ENCODE data around the gene STAC3. TPM values are rescaled to one million over a fixed set of nuclear protein-coding genes. Genes with fewer than 3 reads are reported as not detected.
"Not testable (repeated sequence)": the region's sequence is repeated elsewhere in the genome, so short reads cannot be mapped to it uniquely, and the experiment has no call there.

The STAC3 gene
- total RNA-seq (ENCODE audit: low replicate concordance): 1.1 and 5.1 TPM in 2 replicates

DNA sequence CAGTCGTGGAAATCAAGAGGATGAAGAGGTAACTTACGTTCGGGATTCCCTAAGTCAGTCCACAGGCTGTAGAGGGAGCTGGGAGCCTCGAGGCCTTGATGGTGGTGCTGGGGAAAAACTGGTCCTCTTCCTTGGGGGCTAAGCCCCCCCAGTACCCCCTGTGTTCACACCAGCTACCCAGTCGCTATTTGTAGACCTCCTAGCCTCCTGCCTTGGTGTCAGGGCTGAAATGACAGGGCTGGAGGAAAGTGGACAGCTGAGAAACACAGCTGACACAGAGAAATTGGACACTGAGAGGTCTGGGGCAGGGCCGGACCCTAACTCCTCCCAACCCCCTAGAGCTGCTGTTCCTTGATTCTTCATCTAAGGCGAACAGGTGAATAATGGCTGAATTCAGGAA lies at the start of gene STAC3:
Gene STAC3 (minus strand): TSS at position 232 of the 400 bp plus-strand sequence. CDS start 1,551 bp downstream, outside the sequence.
- Histone ChIP-seq H3K4me2 (no peak within 1 kb of the TSS), H3K9ac (no peak within 1 kb of the TSS), H3K4me1 (peaks cover 5% of the 10 kb centered on the region), H3K27me3 (no peaks in the 10 kb centered on the region), H4K20me1 (ENCODE audit: low read depth) (no peaks in the 10 kb centered on the region), H3K27ac (no peak within 1 kb of the TSS), H3K9me3 (ENCODE audit: low read depth) (no peaks in the 10 kb centered on the region), H3K79me2 (ENCODE audit: low read depth) (no peaks in the 10 kb centered on the region), H3F3A (ENCODE audit: low read depth) (peaks cover 7% of the 10 kb centered on the region), H2AFZ (replicated peaks) (no peak within 1 kb of the TSS), H3K4me3 (no peak within 1 kb of the TSS), H3K36me3 (no peaks in the 10 kb centered on the region)
- no peak within 1 kb of the TSS for H3K4me3 Mint-ChIP-seq
- H3K9me3 Mint-ChIP-seq: peaks cover 2% of the 10 kb centered on the region
- no peak for DNase-seq (ENCODE audit: low spot score)
- no peak within 1 kb of the TSS for H3K27ac Mint-ChIP-seq
- H3K4me1 Mint-ChIP-seq: peaks cover 3% of the 10 kb centered on the region
- peaks cover 10% of the 10 kb centered on the region for H3K36me3 Mint-ChIP-seq
- TF ChIP-seq EZH2phosphoT487 (IDR thresholded peaks at IDR 0.05) (no peak), EZH2 (IDR thresholded peaks at IDR 0.05) (no peak)
- TF ChIP-seq, protein P1, sequence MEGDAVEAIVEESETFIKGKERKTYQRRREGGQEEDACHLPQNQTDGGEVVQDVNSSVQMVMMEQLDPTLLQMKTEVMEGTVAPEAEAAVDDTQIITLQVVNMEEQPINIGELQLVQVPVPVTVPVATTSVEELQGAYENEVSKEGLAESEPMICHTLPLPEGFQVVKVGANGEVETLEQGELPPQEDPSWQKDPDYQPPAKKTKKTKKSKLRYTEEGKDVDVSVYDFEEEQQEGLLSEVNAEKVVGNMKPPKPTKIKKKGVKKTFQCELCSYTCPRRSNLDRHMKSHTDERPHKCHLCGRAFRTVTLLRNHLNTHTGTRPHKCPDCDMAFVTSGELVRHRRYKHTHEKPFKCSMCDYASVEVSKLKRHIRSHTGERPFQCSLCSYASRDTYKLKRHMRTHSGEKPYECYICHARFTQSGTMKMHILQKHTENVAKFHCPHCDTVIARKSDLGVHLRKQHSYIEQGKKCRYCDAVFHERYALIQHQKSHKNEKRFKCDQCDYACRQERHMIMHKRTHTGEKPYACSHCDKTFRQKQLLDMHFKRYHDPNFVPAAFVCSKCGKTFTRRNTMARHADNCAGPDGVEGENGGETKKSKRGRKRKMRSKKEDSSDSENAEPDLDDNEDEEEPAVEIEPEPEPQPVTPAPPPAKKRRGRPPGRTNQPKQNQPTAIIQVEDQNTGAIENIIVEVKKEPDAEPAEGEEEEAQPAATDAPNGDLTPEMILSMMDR (IDR thresholded peaks at IDR 0.05): no peak
- peaks cover 4% of the 10 kb centered on the region for H3K27me3 Mint-ChIP-seq (ENCODE audit: insufficient read depth, low read depth)

- Mint-ChIP-seq H3K4me1 (no peaks in the 10 kb centered on the region), H3K4me3 (no peak overlapping the region), H3K27ac (no peak overlapping the region), H3K36me3 (peaks cover 22% of the 10 kb centered on the region), H3K9me3 (no peaks in the 10 kb centered on the region), H3K27me3 (ENCODE audit: insufficient read depth, low read depth) (peaks cover 2% of the 10 kb centered on the region)
- H4K20me1 ChIP-seq (ENCODE audit: low read depth): no peaks in the 10 kb centered on the region
- H2AFZ ChIP-seq (replicated peaks): no peak overlapping the region
- no peak for DNase-seq (ENCODE audit: low spot score)
- H3K27ac ChIP-seq: peak overlapping the region; percentile 9
- TF ChIP-seq, protein P1 (IDR thresholded peaks at IDR 0.05): no peak
- TF ChIP-seq EZH2 (IDR thresholded peaks at IDR 0.05) (no peak), EZH2phosphoT487 (IDR thresholded peaks at IDR 0.05) (no peak)
- no peaks in the 10 kb centered on the region for H3K27me3 ChIP-seq
- H3K4me2 ChIP-seq: no peak overlapping the region
- H3K9ac ChIP-seq: no peak overlapping the region
- H3K4me3 ChIP-seq: no peak overlapping the region
- H3K79me2 ChIP-seq (ENCODE audit: low read depth): no peaks in the 10 kb centered on the region
- no peaks in the 10 kb centered on the region for H3K9me3 ChIP-seq (ENCODE audit: low read depth)
- H3K4me1 ChIP-seq: peaks cover 5% of the 10 kb centered on the region
- H3K36me3 ChIP-seq: no peaks in the 10 kb centered on the region
- H3F3A ChIP-seq (ENCODE audit: low read depth): no peaks in the 10 kb centered on the region
Observed at GRCh38 chr12:57299514-57300016, 48.6 kb upstream of the STAC3 start.

- Mint-ChIP-seq H3K36me3 (peaks cover 14% of the 10 kb centered on the region), H3K4me1 (no peaks in the 10 kb centered on the region), H3K9me3 (no peaks in the 10 kb centered on the region), H3K27me3 (ENCODE audit: insufficient read depth, low read depth) (peaks cover 2% of the 10 kb centered on the region), H3K27ac (no peak overlapping the region), H3K4me3 (no peak overlapping the region)
- Histone ChIP-seq H3K4me2 (no peak overlapping the region), H3K36me3 (no peaks in the 10 kb centered on the region), H3K4me1 (peaks cover 5% of the 10 kb centered on the region), H3K9ac (no peak overlapping the region), H3K9me3 (ENCODE audit: low read depth) (no peaks in the 10 kb centered on the region), H3K27ac (no peak overlapping the region), H3K27me3 (no peaks in the 10 kb centered on the region), H3F3A (ENCODE audit: low read depth) (no peaks in the 10 kb centered on the region), H3K79me2 (ENCODE audit: low read depth) (no peaks in the 10 kb centered on the region), H4K20me1 (ENCODE audit: low read depth) (no peaks in the 10 kb centered on the region), H2AFZ (replicated peaks) (no peak overlapping the region), H3K4me3 (no peak overlapping the region)
- no peak for DNase-seq (ENCODE audit: low spot score)
- TF ChIP-seq EZH2 (IDR thresholded peaks at IDR 0.05): no peak
Observed at GRCh38 chr12:57296291-57296690, 45.3 kb upstream of the STAC3 start.

DNA sequence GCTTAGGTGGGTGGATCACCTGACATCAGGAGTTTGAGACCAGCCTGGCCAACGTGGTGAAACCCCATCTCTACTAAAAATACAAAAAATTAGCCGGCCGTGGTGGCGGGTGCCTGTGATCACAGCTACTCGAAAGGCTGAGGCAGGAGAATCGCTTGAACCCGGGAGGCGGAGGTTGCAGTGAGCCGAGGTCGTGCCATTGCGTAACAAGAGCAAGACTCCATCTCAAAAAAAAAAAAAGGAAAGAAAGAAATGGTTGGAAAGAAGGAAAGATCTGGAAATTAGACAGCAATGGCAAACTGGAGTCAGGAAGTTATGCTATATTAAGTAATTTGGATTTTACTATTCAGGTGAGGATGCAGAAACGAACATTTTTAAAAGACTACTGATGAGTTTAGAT lies 31.1 kb upstream of the STAC3 start:
- H3F3A ChIP-seq (ENCODE audit: low read depth); H3K4me1 ChIP-seq; H3K4me3 Mint-ChIP-seq; H3K36me3 ChIP-seq; H3K27me3 ChIP-seq; DNase-seq (ENCODE audit: low spot score); H3K9me3 Mint-ChIP-seq; H3K27ac Mint-ChIP-seq; H3K27ac ChIP-seq; H3K4me2 ChIP-seq; H4K20me1 ChIP-seq (ENCODE audit: low read depth); H3K4me3 ChIP-seq; H2AFZ ChIP-seq (replicated peaks); H3K27me3 Mint-ChIP-seq (ENCODE audit: insufficient read depth, low read depth); H3K9me3 ChIP-seq (ENCODE audit: low read depth); H3K9ac ChIP-seq; H3K79me2 ChIP-seq (ENCODE audit: low read depth): not testable (repeated sequence)
- peaks cover 36% of the 10 kb centered on the region for H3K36me3 Mint-ChIP-seq
- H3K4me1 Mint-ChIP-seq: peaks cover 15% of the 10 kb centered on the region

Measured in neural progenitor cell (in vitro differentiated cells).